Right lung (tissue), 5 donors: ENCODE results near the gene CACNA1D. TPM values are rescaled to one million over a fixed set of nuclear protein-coding genes. Genes with fewer than 3 reads are reported as not detected.
A peak's percentile ranks its signal among the peaks of the same experiment; 100 is the strongest.

Experiments
- DNase-seq, 2 donors: peaks; one replicate each; pipeline ENCODE4 v3.0.0-alpha.2; 2013
- polyA plus RNA-seq, 5 donors: library from polyadenylated mRNA; unstranded; fragments of 120-200 nt; gene quantifications; one replicate each; pipeline versions ENCODE4 v1.2.1 to v1.2.3, GENCODE V29; 2013; ENCODE audit warnings: inconsistent platforms in 1 of 5, low replicate concordance in 1 of 5; ENCODE audit not compliant: insufficient read length in 5 of 5, insufficient read depth in 1 of 5

Gene CACNA1D
- polyA plus RNA-seq, 5 donors, result 41.9 to 56.4 (median 53.0) TPM

- no peak for DNase-seq
Observed at GRCh38 chr3:53493595-53493962, 832 bp upstream of the CACNA1D start.

- DNase-seq, result no peak
Observed at GRCh38 chr3:53495146-53495519, 722 bp downstream of the CACNA1D start.

- DNase-seq, result no peak
Observed at GRCh38 chr3:53495520-53496391, 1.3 kb downstream of the CACNA1D start.

GRCh38 chr3:53496392-53496670 is 1.9 kb downstream of the CACNA1D start:
- DNase-seq, result no peak

- no peak for DNase-seq
Observed at GRCh38 chr3:53496984-53497383, 2.6 kb downstream of the CACNA1D start.

GRCh38 chr3:53498806-53499641 is 4.6 kb downstream of the CACNA1D start:
- DNase-seq, result no peak

GRCh38 chr3:53500165-53500777 is 5.9 kb downstream of the CACNA1D start:
- DNase-seq, result no peak

- DNase-seq, result no peak
Observed at GRCh38 chr3:53501178-53501577, 6.8 kb downstream of the CACNA1D start.

- no peak for DNase-seq
Observed at GRCh38 chr3:53502737-53503136, 8.3 kb downstream of the CACNA1D start.

GRCh38 chr3:53503195-53503594 is 8.8 kb downstream of the CACNA1D start:
- no peak for DNase-seq

- DNase-seq, result no peak
Observed at GRCh38 chr3:53506110-53506762, 11.8 kb downstream of the CACNA1D start.

- no peak for DNase-seq
Observed at GRCh38 chr3:53506763-53507145, 12.3 kb downstream of the CACNA1D start.

GRCh38 chr3:53509494-53509893 is 15.1 kb downstream of the CACNA1D start:
- DNase-seq, result no peak

- DNase-seq, result no peak
Observed at GRCh38 chr3:53510508-53510907, 16.1 kb downstream of the CACNA1D start.

- no peak for DNase-seq
Observed at GRCh38 chr3:53511246-53511645, 16.8 kb downstream of the CACNA1D start.

- no peak for DNase-seq
Observed at GRCh38 chr3:53513556-53514190, 19.3 kb downstream of the CACNA1D start.

- DNase-seq, result no peak
Observed at GRCh38 chr3:53516339-53516738, 21.9 kb downstream of the CACNA1D start.

GRCh38 chr3:53518495-53518981 is 24.1 kb downstream of the CACNA1D start:
- DNase-seq, result peak in 1 of 2 donors; percentile 57

- no peak for DNase-seq
Observed at GRCh38 chr3:53519065-53519709, 24.8 kb downstream of the CACNA1D start.

- DNase-seq, result no peak
Observed at GRCh38 chr3:53523346-53523745, 28.9 kb downstream of the CACNA1D start.

GRCh38 chr3:53524566-53524965 is 30.2 kb downstream of the CACNA1D start:
- no peak for DNase-seq
